GM18517 (cell line): ENCODE data around the gene FBXO33.
"Not testable (repeated sequence)": the region's sequence is repeated elsewhere in the genome, so short reads cannot be mapped to it uniquely, and the experiment has no call there.

ENCODE experiments used
- ATAC-seq: cut with Tn5 transposase; IDR thresholded peaks from one replicate; pipeline ENCODE4 v1.9.1; 2021; ENCODE audit warnings: mild to moderate bottlenecking, moderate library complexity; ENCODE audit not compliant: unreplicated experiment

Gene FBXO33

DNA sequence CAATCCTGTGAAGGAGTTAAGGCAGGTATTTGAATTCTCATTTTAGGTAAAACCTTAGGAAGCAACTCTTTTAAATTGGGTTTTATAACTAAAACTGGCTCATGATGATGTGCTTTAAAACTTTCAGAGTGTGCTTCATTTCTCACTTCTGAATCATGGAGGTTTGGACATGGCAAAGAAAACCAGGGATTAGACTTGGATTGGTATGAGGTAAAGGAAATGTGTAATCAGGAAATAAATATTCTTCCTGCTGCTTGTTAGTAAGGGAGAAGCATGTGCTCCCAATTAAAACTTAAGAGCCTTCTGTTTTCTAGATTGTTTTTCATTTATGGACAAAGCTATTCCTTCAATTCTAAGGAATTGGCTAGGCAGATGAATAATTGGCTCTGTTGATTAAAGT, 57.4 kb downstream of the FBXO33 start:
- ATAC-seq, result no peak

DNA sequence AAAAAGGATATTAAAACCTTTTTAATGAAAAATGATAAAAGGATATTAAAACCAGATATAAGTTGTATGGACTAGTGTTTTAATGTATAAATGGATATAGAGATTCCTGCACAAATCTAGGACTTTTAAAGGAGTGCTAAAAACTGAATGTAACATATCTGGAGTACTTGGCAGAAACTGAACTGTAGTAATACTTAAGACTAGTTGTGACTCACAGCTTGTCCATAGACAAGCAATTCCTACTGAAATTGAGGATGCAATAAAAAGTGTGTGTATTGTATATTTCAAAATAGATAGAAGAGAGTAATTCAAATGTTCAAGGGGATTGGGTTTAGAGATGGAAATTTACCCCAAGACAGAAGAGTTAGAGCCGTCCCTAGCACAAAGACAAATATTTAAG, 59.6 kb downstream of the FBXO33 start:
- no peak for ATAC-seq

DNA sequence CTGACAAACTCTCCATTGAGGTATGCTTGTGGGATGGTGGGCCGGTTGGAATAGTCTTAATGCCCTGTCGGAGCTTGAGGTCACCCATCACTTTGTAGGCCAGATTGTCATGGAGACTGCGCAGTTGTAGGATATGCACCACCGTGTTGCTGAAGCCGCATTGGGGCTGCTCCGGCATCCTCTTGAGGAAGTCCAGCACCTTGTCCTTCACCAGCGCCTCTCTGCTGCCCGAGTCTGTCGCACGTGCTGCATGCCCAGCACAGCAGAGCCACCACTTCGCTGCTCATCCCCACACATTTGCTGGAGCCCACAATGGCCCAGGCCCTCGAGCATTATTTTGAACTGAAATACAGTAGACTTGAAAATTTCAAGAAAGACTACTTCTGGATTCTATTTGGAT, 61.8 kb downstream of the FBXO33 start:
- ATAC-seq, result no peak

DNA sequence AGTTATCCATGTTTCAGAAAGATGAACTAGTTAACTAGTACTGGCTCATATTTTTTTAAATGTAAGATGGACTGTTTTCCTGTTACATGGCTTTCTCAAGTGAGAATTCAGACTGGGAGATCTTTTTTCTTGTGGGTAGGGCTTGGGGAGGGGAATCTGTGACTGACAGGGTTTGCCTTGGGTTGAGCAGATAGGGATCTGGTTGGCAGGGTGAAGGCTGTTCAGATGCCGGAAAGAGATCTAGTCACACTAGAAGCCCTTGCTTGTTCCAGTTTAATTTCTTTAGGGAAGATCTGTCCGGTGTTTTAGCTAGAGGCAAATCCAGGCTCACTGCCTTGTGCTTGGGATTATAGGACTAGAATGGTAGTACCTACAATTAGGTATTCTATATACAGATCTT, 63.2 kb downstream of the FBXO33 start:
- no peak for ATAC-seq

DNA sequence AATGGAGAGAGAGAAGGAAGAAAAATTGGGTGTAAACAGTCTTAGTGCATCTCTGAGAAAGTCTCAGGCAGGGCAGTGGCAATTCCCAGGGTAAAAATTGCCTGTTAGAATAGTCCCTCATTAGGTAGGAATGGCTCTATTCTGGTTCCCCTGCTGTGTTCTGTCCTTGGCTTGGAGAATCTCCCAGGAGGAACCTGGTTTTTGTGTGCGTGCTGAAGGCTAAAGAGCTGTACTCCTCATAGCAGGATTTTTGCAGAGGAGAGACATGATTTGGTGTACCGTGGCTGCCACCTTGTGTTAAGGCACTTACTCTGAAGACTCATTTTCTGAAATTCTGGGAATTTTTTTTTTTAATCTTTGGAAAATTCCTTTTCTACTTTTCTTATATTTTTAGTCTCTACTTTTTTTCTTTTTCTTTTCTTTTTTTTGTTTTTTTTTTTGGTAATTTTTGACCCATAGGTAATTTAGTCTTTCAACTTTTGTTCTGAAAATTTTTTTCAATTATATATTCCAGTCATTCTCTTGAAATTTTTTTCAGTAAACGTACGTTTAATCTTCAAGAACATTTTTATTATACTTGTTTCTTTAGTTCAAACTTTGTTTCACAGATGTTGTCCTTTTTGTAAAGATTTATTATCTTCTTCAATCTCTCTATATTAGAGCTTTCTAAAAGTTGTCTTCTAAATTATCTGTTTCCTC, 63.8 kb downstream of the FBXO33 start:
- no peak for ATAC-seq

DNA sequence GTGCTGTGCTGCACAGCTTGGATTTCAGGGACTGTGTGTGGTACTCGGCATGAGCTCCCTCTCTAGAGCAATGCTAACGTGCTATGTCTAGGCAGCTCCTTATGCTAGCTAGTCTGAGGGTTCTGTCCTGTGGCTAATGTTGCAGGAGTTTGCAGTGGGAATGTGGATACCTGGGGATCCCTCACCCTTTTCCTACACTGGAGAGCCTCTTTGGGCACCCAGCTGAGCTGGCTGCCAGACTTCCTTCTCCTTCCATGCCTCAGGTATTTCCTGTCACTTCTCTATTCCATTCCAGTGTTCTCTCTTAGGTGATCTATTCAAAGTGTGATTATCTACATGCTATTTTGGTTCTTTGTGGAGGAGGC, 64.9 kb downstream of the FBXO33 start:
- ATAC-seq, result no peak

DNA sequence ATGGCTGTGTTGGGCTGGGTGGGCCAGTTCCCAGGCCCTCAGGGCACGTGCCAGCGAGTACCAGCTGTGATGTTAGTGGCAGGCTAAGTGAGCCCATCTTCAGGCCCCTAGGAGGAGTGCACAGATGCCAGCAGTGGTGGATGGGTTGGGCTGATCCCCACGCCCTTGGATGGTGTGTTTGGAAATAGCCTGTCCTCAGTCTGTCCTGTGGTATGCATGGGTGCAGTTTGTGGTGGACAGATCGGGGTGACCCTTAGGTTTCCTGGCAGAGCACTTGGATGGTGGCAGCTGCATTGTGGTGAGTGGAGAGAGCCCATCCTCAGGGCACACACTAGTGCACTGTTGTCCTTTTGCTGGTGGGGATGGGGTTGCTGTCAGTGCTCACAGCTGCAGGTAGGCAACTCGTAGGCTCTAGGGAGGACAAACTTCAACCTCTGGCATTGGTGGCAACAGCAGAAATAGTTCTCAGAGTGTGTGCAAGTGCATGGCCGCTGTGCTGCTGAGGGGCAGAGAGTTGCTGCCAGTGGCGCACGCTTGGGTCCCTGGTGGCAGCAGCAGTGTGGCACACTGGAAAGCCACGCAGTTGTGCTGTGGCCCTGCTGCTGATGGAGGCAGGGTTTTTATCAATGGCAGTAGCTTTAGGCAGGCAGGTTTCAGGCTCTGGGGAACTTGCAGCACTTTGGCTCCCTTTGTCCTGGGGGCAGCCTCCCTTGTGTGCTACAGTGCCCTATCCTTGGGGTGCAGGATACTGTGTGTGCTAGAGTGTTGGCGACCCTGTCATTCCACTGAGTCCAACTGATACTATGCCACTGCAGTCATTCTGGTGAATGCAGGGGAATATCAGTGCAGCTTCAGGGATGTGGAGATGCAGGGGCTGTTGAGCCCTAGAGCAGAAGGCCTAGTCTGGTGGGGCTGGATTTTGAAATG, 65.5 kb downstream of the FBXO33 start:
- no peak for ATAC-seq

DNA sequence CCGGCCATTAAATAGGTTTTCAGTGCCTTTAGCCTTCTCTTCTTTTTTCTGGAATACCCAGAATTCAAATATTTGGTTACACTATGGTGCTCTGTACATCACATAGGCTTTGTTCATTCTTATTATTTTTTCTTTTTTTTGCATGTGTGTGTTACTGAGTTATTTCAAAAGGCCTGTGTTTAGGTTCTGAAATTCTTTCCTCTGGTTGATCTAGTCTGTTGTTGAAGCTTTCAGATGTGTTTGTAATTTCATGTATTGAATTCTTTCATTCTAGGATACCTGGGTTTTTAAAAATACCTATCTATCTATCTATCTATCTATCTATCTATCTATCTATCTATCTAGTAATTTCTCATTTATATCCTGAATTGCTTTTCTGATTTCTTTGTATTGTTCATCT, 66.9 kb downstream of the FBXO33 start:
- no peak for ATAC-seq

DNA sequence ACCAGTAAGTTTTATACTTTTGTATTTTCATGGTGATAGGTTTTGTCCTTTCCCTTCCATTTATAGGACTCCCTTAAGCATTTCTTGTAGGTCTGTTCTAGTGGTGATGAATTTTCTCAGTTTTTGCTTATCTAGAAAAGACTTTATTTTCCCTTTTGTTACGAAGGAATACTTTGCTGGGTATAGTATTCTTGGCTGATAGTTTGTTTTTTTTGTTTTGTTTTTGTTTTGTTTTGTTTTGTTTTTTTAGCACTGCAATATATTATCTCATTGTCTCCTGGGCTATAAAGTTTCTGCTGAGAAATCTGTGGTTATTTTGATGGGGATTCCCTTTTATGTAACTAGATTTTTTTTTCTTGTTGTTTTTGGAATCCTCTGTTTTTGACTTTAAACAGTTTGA, 67.7 kb downstream of the FBXO33 start:
- no peak for ATAC-seq

DNA sequence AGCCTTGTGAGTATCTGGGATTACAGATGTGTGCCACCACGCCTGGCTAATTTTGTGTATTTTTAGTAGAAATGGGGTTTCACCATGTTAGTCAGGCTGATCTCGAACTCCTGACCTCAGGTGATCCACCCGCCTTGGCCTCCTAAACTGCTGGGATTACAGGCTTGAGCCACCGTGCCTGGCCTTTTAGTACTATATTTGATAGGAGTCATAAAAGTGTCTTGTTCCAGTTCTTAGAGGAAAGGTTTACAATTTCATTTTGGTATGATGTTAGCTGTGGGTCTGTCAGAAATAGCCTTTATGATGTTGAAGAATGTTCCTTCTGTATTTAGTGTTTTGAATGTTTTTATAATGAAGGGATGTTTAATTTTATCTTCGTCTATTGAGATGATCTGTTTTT, 70.7 kb downstream of the FBXO33 start:
- not testable (repeated sequence) for ATAC-seq

DNA sequence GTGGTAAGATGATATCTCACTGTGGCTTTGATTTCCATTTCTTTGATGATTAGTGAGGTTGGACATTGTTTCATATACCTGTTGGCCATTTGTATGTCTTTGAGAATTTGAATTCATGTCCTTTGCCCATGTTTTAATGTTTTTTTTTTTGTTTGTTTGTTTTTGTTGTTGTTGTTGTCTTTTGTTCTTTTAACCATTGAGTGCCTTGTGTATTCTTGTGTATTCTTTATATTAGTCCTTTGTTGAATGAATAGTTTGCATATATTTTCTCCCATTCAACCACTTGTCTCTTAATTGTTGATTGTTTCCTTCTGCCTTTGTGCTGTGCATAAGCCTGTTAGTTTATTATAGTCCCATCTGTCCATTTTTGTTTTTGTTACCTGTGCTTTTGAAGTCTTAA, 71.9 kb downstream of the FBXO33 start:
- no peak for ATAC-seq

DNA sequence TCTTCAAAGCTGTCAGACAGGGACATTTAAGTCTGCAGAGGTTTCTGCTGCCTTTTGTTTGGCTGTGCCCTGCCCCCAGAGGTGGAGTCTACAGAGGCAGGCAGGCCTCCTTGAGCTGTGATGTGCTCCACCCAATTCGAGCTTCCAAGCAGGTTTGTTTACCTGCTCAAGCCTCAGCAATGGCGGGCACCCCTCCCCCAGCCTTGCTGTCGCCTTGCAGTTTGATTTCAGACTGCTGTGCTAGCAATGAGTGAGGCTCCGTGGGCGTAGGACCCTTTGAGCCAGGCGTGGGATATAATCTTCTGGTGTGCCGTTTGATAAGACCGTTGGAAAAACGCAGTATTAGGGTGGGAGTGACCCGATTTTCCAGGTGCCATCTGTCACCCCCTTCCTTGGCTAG, 73.2 kb downstream of the FBXO33 start:
- not testable (repeated sequence) for ATAC-seq

DNA sequence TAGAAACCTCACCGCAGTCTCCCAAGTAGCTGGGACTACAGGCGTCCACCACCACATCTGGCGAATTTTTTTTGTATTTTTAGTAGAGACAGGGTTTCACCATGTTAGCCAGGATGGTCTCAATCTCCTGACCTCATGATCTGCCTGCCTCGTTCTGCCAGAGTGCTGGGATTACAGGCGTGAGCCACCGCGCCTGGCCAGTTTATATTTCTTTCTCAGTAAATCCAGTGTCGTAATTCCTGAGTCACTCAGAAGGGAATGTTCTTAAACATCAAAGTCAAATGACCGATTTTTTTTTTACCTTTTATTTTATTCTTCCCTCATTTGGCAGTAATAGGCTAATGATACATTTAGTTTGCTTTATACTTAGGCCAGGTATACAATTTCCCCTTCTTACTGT, 80.5 kb downstream of the FBXO33 start:
- ATAC-seq, result no peak

DNA sequence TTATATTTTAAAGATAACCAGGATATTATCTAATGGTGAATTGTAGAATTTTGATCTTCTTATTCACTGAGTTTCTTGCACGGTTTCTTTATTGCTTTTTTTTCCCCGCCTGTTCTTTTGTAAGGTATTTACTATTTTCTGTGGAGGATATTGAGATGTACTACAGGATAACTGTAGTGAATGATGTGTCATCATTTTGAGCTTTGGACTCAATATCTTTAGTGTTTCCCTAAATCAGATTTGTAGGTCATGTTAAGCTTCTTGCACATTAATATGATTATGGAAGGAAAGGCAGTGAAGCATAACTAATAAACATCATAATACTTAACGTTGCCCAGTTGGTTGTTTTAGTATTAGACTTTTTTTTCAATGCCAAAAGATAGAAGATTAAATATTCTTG, 81.4 kb downstream of the FBXO33 start:
- no peak for ATAC-seq
